Measurements from ENCODE around the gene RPS15.
"Not testable (repeated sequence)": the region's sequence is repeated elsewhere in the genome, so short reads cannot be mapped to it uniquely, and the experiment has no call there.

RPS15 gene

GRCh38 chr19:1471515-1472160, 33.4 kb downstream of the RPS15 start:
- peaks cover 48% of the 10 kb centered on the region for H3K27me3 ChIP-seq (ENCODE audit: control insufficient read depth, insufficient read depth, low read length)
- peaks cover 30% of the 10 kb centered on the region for H3K4me1 ChIP-seq (ENCODE audit: control insufficient read depth, insufficient read depth, low read length)
- H3K36me3 ChIP-seq (ENCODE audit: insufficient read depth, low read length): peaks cover 4% of the 10 kb centered on the region
- H3K4me3 ChIP-seq (ENCODE audit: low read length): no peak overlapping the region
- H3K9me3 ChIP-seq (replicated peaks; ENCODE audit: low read length): no peaks in the 10 kb centered on the region
- H3K4me2 ChIP-seq (ENCODE audit: low read length): peak overlapping the region; percentile 81
- H3K9ac ChIP-seq (ENCODE audit: low read depth, low read length): no peak overlapping the region

GRCh38 chr19:1472231-1473084, 34.3 kb downstream of the RPS15 start:
- Histone ChIP-seq H3K4me2 (ENCODE audit: low read length) (no peak overlapping the region), H3K4me3 (ENCODE audit: low read length) (no peak overlapping the region), H3K9me3 (replicated peaks; ENCODE audit: low read length) (no peaks in the 10 kb centered on the region), H3K9ac (ENCODE audit: low read depth, low read length) (no peak overlapping the region), H3K4me1 (ENCODE audit: control insufficient read depth, insufficient read depth, low read length) (peaks cover 30% of the 10 kb centered on the region), H3K27me3 (ENCODE audit: control insufficient read depth, insufficient read depth, low read length) (peaks cover 44% of the 10 kb centered on the region), H3K36me3 (ENCODE audit: insufficient read depth, low read length) (peaks cover 8% of the 10 kb centered on the region)

DNA sequence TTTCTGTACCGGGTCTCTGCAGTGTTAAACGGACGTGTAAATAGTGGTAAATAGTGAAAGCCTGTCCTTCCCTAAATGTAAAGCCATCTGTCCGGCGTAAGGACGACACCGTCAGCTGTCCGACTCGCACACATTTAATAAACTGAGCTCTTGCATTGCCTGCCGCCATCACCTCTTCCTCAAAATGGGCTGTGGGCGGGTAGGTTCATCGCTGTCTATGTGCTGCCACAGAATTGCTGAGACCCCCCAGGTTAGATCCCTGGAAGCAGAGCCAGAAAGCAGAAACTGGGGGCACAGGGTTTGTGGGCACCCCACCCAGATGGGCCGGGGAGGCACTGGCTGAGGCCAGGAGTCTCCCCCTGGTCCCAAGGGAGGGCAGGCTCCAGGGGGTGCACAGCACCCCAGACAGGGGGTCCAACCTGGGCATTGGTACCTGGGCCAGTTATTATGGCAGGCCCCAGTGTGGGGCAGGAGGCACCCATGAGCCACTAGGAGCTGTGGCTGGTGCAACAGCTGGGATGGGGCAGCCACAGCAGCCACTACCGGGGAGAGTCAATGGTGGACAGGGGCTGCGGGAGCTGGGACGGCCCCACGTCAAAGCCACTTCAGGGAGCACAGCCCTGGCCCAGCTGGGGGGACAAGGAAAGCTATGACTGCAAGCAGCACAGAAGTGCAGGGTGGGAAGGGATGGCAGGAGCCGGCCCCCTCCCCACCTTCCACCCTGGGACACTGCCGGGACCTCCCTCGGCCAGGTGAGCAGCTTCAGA, 35.1 kb downstream of the RPS15 start:
- H3K4me2 ChIP-seq (ENCODE audit: low read length): no peak overlapping the region
- H3K36me3 ChIP-seq (ENCODE audit: insufficient read depth, low read length): peaks cover 8% of the 10 kb centered on the region
- peaks cover 41% of the 10 kb centered on the region for H3K27me3 ChIP-seq (ENCODE audit: control insufficient read depth, insufficient read depth, low read length)
- no peak overlapping the region for H3K9ac ChIP-seq (ENCODE audit: low read depth, low read length)
- peaks cover 27% of the 10 kb centered on the region for H3K4me1 ChIP-seq (ENCODE audit: control insufficient read depth, insufficient read depth, low read length)
- no peak overlapping the region for H3K4me3 ChIP-seq (ENCODE audit: low read length)
- no peaks in the 10 kb centered on the region for H3K9me3 ChIP-seq (replicated peaks; ENCODE audit: low read length)

GRCh38 chr19:1474011-1474764, 36.0 kb downstream of the RPS15 start:
- H3K9ac ChIP-seq (ENCODE audit: low read depth, low read length): no peak overlapping the region
- H3K4me1 ChIP-seq (ENCODE audit: control insufficient read depth, insufficient read depth, low read length): peaks cover 25% of the 10 kb centered on the region
- H3K36me3 ChIP-seq (ENCODE audit: insufficient read depth, low read length): peaks cover 8% of the 10 kb centered on the region
- H3K27me3 ChIP-seq (ENCODE audit: control insufficient read depth, insufficient read depth, low read length): peaks cover 38% of the 10 kb centered on the region
- H3K4me2 ChIP-seq (ENCODE audit: low read length): no peak overlapping the region
- H3K9me3 ChIP-seq (replicated peaks; ENCODE audit: low read length): no peaks in the 10 kb centered on the region
- H3K4me3 ChIP-seq (ENCODE audit: low read length): no peak overlapping the region

DNA sequence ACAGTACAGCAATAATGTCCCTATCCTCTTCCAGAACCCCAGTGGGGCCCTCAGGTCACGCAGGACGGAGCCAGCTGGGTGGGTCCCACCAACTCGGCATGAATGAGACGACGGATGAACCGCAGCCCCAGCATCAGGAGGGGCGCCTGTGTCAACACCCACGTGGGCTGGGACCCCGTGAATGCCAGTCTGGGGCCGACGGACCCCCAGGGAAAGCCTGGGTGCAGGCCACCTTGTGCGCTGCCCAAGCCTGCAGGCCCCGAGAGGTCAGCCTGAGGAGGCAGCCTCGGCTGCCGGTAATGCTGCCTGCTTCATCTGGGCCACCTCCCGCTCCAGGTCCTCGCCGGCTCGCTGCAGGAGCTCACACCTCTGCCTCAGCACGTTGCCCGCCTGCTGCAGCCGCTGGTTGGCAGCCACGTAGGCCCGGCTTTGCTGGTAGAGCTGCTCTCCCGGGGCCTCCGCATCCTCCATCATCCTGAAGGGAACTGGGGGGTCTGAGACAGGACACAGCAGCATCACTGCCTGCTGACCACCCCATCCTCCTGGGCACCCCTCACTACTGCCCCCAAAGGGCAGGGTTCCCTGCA, 36.7 kb downstream of the RPS15 start:
- Histone ChIP-seq H3K4me1 (ENCODE audit: control insufficient read depth, insufficient read depth, low read length) (peaks cover 20% of the 10 kb centered on the region), H3K36me3 (ENCODE audit: insufficient read depth, low read length) (peaks cover 8% of the 10 kb centered on the region), H3K9ac (ENCODE audit: low read depth, low read length) (no peak overlapping the region), H3K4me2 (ENCODE audit: low read length) (no peak overlapping the region), H3K9me3 (replicated peaks; ENCODE audit: low read length) (no peaks in the 10 kb centered on the region), H3K4me3 (ENCODE audit: low read length) (no peak overlapping the region), H3K27me3 (ENCODE audit: control insufficient read depth, insufficient read depth, low read length) (peaks cover 37% of the 10 kb centered on the region)

DNA sequence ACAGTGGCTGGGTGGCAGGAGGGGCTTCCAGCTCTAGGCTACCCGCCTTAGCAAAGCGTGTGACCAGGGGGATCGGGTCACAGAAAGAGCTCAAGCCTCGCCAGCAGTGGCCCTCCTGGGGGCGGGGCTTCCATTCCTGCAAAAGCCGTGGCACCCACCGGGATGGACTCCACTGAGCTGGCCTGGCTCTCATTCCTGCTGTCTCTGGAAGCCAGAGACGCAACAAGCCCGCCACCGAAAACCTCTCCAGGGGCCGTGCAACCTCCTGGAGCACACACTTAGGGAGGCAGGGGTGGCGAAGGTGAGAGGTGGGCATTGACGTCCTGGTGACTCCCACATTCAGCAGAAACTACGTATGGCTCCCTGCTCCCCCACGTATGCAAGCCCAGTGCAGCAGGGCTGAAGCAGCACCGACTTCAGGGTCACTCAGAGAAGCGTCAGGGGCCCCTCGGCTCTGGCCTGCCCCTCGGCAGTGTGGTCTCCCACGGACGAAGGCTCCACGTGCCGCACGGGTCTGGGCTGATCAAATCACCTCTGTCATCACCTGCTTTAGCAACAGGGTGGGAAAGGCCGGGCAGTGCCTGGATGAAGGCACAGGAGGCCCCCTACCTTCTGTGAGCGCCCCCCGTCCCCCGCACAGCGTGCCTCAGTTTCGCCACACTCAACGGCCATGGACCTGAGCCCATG, 37.7 kb downstream of the RPS15 start:
- no peak overlapping the region for H3K4me2 ChIP-seq (ENCODE audit: low read length)
- H3K4me1 ChIP-seq (ENCODE audit: control insufficient read depth, insufficient read depth, low read length): peaks cover 10% of the 10 kb centered on the region
- no peak overlapping the region for H3K4me3 ChIP-seq (ENCODE audit: low read length)
- H3K36me3 ChIP-seq (ENCODE audit: insufficient read depth, low read length): peaks cover 8% of the 10 kb centered on the region
- H3K27me3 ChIP-seq (ENCODE audit: control insufficient read depth, insufficient read depth, low read length): peaks cover 26% of the 10 kb centered on the region
- no peak overlapping the region for H3K9ac ChIP-seq (ENCODE audit: low read depth, low read length)
- no peaks in the 10 kb centered on the region for H3K9me3 ChIP-seq (replicated peaks; ENCODE audit: low read length)

DNA sequence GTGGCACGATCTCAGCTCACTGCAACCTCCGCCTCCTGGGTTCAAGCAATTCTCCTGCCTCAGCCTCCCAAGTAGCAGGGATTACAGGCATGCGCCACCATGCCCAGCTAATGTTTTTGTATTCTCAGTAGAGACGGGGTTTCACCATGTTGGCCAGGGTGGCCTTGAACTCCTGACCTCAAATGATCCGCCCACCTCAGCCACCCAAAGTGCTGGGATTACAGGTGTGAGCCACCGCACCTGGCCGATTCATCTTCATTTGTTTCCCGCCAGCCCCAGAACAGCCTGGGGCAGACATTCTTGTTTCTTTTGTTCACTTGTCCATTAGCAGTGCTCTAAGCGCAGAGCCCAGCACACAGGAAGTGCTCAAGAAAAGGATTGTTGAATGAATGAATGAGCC, 38.9 kb downstream of the RPS15 start:
- not testable (repeated sequence) for H3K4me3 ChIP-seq (ENCODE audit: low read length); H3K36me3 ChIP-seq (ENCODE audit: insufficient read depth, low read length); H3K4me1 ChIP-seq (ENCODE audit: control insufficient read depth, insufficient read depth, low read length); H3K9ac ChIP-seq (ENCODE audit: low read depth, low read length); H3K9me3 ChIP-seq (replicated peaks; ENCODE audit: low read length); H3K4me2 ChIP-seq (ENCODE audit: low read length)
- peaks cover 15% of the 10 kb centered on the region for H3K27me3 ChIP-seq (ENCODE audit: control insufficient read depth, insufficient read depth, low read length)

- H3K27me3 ChIP-seq (ENCODE audit: control insufficient read depth, insufficient read depth, low read length): no peaks in the 10 kb centered on the region
- peak within 1 kb of the TSS; percentile 75 for H3K4me3 ChIP-seq (ENCODE audit: low read length)
- peaks cover 8% of the 10 kb centered on the region for H3K36me3 ChIP-seq (ENCODE audit: insufficient read depth, low read length)
- no peaks in the 10 kb centered on the region for H3K4me1 ChIP-seq (ENCODE audit: control insufficient read depth, insufficient read depth, low read length)
- peak within 1 kb of the TSS; percentile 77 for H3K9ac ChIP-seq (ENCODE audit: low read depth, low read length)
- peak within 1 kb of the TSS; percentile 89 for H3K4me2 ChIP-seq (ENCODE audit: low read length)
- H3K9me3 ChIP-seq (replicated peaks; ENCODE audit: low read length): no peaks in the 10 kb centered on the region
Measured at GRCh38 chr19:1478934-1479707, 40.9 kb downstream of the RPS15 start, which contains the start of gene C19orf25. C19orf25 (minus strand) TSS chr19:1479215; CDS start chr19:1478903, 312 bp downstream.

GRCh38 chr19:1481224-1481892, 43.2 kb downstream of the RPS15 start:
- Histone ChIP-seq H3K9ac (ENCODE audit: low read depth, low read length) (no peak overlapping the region), H3K27me3 (ENCODE audit: control insufficient read depth, insufficient read depth, low read length) (no peaks in the 10 kb centered on the region)

More at GRCh38 chr19:1481224-1481892, 43.2 kb downstream of the RPS15 start:
- Histone ChIP-seq H3K9me3 (replicated peaks; ENCODE audit: low read length) (no peaks in the 10 kb centered on the region), H3K36me3 (ENCODE audit: insufficient read depth, low read length) (peaks cover 5% of the 10 kb centered on the region), H3K4me2 (ENCODE audit: low read length) (no peak overlapping the region), H3K4me1 (ENCODE audit: control insufficient read depth, insufficient read depth, low read length) (no peaks in the 10 kb centered on the region), H3K4me3 (ENCODE audit: low read length) (no peak overlapping the region)

All from skeletal muscle satellite cell (primary cell).